ENCODE results near the gene PLCE1.

PLCE1 gene

GRCh38 chr10:93995182-93995581 is 1.5 kb downstream of the PLCE1 start:
- H3K4me3 ChIP-seq (ENCODE audit: low read length) = no peak overlapping the region
- no peaks in the 10 kb centered on the region for H3K27me3 ChIP-seq (ENCODE audit: control insufficient read depth, insufficient read depth, low read length)
- H3K9ac ChIP-seq (ENCODE audit: low read depth, low read length) = no peak overlapping the region
- H3K36me3 ChIP-seq (ENCODE audit: insufficient read depth, low read length) = no peaks in the 10 kb centered on the region
- peaks cover 52% of the 10 kb centered on the region for H3K4me1 ChIP-seq (ENCODE audit: control insufficient read depth, insufficient read depth, low read length)
- H3K4me2 ChIP-seq (ENCODE audit: low read length) = no peak overlapping the region
- no peaks in the 10 kb centered on the region for H3K9me3 ChIP-seq (replicated peaks; ENCODE audit: low read length)

GRCh38 chr10:93995598-93996271 is 2.0 kb downstream of the PLCE1 start:
- H3K36me3 ChIP-seq (ENCODE audit: insufficient read depth, low read length) = no peaks in the 10 kb centered on the region
- no peak overlapping the region for H3K4me3 ChIP-seq (ENCODE audit: low read length)
- no peak overlapping the region for H3K4me2 ChIP-seq (ENCODE audit: low read length)
- no peak overlapping the region for H3K9ac ChIP-seq (ENCODE audit: low read depth, low read length)
- no peaks in the 10 kb centered on the region for H3K27me3 ChIP-seq (ENCODE audit: control insufficient read depth, insufficient read depth, low read length)
- no peaks in the 10 kb centered on the region for H3K9me3 ChIP-seq (replicated peaks; ENCODE audit: low read length)
- peaks cover 54% of the 10 kb centered on the region for H3K4me1 ChIP-seq (ENCODE audit: control insufficient read depth, insufficient read depth, low read length)

GRCh38 chr10:93996551-93996950 is 2.8 kb downstream of the PLCE1 start:
- Histone ChIP-seq H3K4me3 (ENCODE audit: low read length) (no peak overlapping the region), H3K4me2 (ENCODE audit: low read length) (no peak overlapping the region), H3K9me3 (replicated peaks; ENCODE audit: low read length) (no peaks in the 10 kb centered on the region), H3K4me1 (ENCODE audit: control insufficient read depth, insufficient read depth, low read length) (peaks cover 49% of the 10 kb centered on the region), H3K27me3 (ENCODE audit: control insufficient read depth, insufficient read depth, low read length) (no peaks in the 10 kb centered on the region), H3K9ac (ENCODE audit: low read depth, low read length) (no peak overlapping the region), H3K36me3 (ENCODE audit: insufficient read depth, low read length) (no peaks in the 10 kb centered on the region)

- Histone ChIP-seq H3K9me3 (replicated peaks; ENCODE audit: low read length) (no peaks in the 10 kb centered on the region), H3K27me3 (ENCODE audit: control insufficient read depth, insufficient read depth, low read length) (no peaks in the 10 kb centered on the region), H3K9ac (ENCODE audit: low read depth, low read length) (no peak overlapping the region), H3K36me3 (ENCODE audit: insufficient read depth, low read length) (no peaks in the 10 kb centered on the region), H3K4me2 (ENCODE audit: low read length) (no peak overlapping the region), H3K4me3 (ENCODE audit: low read length) (no peak overlapping the region), H3K4me1 (ENCODE audit: control insufficient read depth, insufficient read depth, low read length) (peaks cover 44% of the 10 kb centered on the region)
Measured at GRCh38 chr10:93997546-93997945, 3.8 kb downstream of the PLCE1 start.

GRCh38 chr10:93999401-93999851 is 5.7 kb downstream of the PLCE1 start:
- H3K36me3 ChIP-seq (ENCODE audit: insufficient read depth, low read length) = no peaks in the 10 kb centered on the region
- peak overlapping the region; percentile 10 for H3K4me3 ChIP-seq (ENCODE audit: low read length)
- H3K27me3 ChIP-seq (ENCODE audit: control insufficient read depth, insufficient read depth, low read length) = no peaks in the 10 kb centered on the region
- peaks cover 32% of the 10 kb centered on the region for H3K4me1 ChIP-seq (ENCODE audit: control insufficient read depth, insufficient read depth, low read length)
- H3K4me2 ChIP-seq (ENCODE audit: low read length) = peak overlapping the region; percentile 70
- H3K9ac ChIP-seq (ENCODE audit: low read depth, low read length) = peak overlapping the region; percentile 53
- no peaks in the 10 kb centered on the region for H3K9me3 ChIP-seq (replicated peaks; ENCODE audit: low read length)

- no peak overlapping the region for H3K4me2 ChIP-seq (ENCODE audit: low read length)
- H3K9ac ChIP-seq (ENCODE audit: low read depth, low read length) = no peak overlapping the region
- H3K4me1 ChIP-seq (ENCODE audit: control insufficient read depth, insufficient read depth, low read length) = peaks cover 25% of the 10 kb centered on the region
- H3K9me3 ChIP-seq (replicated peaks; ENCODE audit: low read length) = no peaks in the 10 kb centered on the region
- H3K4me3 ChIP-seq (ENCODE audit: low read length) = no peak overlapping the region
- H3K36me3 ChIP-seq (ENCODE audit: insufficient read depth, low read length) = no peaks in the 10 kb centered on the region
- no peaks in the 10 kb centered on the region for H3K27me3 ChIP-seq (ENCODE audit: control insufficient read depth, insufficient read depth, low read length)
Measured at GRCh38 chr10:94000638-94001415, 7.1 kb downstream of the PLCE1 start.

- Histone ChIP-seq H3K4me3 (ENCODE audit: low read length) (no peak overlapping the region), H3K4me1 (ENCODE audit: control insufficient read depth, insufficient read depth, low read length) (peaks cover 26% of the 10 kb centered on the region), H3K27me3 (ENCODE audit: control insufficient read depth, insufficient read depth, low read length) (no peaks in the 10 kb centered on the region), H3K36me3 (ENCODE audit: insufficient read depth, low read length) (no peaks in the 10 kb centered on the region), H3K9ac (ENCODE audit: low read depth, low read length) (no peak overlapping the region), H3K9me3 (replicated peaks; ENCODE audit: low read length) (no peaks in the 10 kb centered on the region), H3K4me2 (ENCODE audit: low read length) (no peak overlapping the region)
Measured at GRCh38 chr10:94001416-94001810, 7.7 kb downstream of the PLCE1 start.

- no peaks in the 10 kb centered on the region for H3K9me3 ChIP-seq (replicated peaks; ENCODE audit: low read length)
- H3K27me3 ChIP-seq (ENCODE audit: control insufficient read depth, insufficient read depth, low read length) = no peaks in the 10 kb centered on the region
- H3K4me1 ChIP-seq (ENCODE audit: control insufficient read depth, insufficient read depth, low read length) = peaks cover 33% of the 10 kb centered on the region
- no peak overlapping the region for H3K4me2 ChIP-seq (ENCODE audit: low read length)
- no peak overlapping the region for H3K9ac ChIP-seq (ENCODE audit: low read depth, low read length)
- H3K4me3 ChIP-seq (ENCODE audit: low read length) = no peak overlapping the region
- H3K36me3 ChIP-seq (ENCODE audit: insufficient read depth, low read length) = no peaks in the 10 kb centered on the region
Measured at GRCh38 chr10:94002156-94002555, 8.4 kb downstream of the PLCE1 start.

- H3K4me3 ChIP-seq (ENCODE audit: low read length) = no peak overlapping the region
- H3K4me1 ChIP-seq (ENCODE audit: control insufficient read depth, insufficient read depth, low read length) = peaks cover 38% of the 10 kb centered on the region
- H3K9ac ChIP-seq (ENCODE audit: low read depth, low read length) = no peak overlapping the region
- no peaks in the 10 kb centered on the region for H3K9me3 ChIP-seq (replicated peaks; ENCODE audit: low read length)
- H3K36me3 ChIP-seq (ENCODE audit: insufficient read depth, low read length) = no peaks in the 10 kb centered on the region
- no peak overlapping the region for H3K4me2 ChIP-seq (ENCODE audit: low read length)
- no peaks in the 10 kb centered on the region for H3K27me3 ChIP-seq (ENCODE audit: control insufficient read depth, insufficient read depth, low read length)
Measured at GRCh38 chr10:94003488-94003887, 9.8 kb downstream of the PLCE1 start.

- no peak overlapping the region for H3K4me3 ChIP-seq (ENCODE audit: low read length)
Measured at GRCh38 chr10:94005050-94005449, 11.3 kb downstream of the PLCE1 start.

GRCh38 chr10:94006591-94007550 is 13.1 kb downstream of the PLCE1 start:
- Histone ChIP-seq H3K4me1 (ENCODE audit: control insufficient read depth, insufficient read depth, low read length) (peaks cover 18% of the 10 kb centered on the region), H3K4me3 (ENCODE audit: low read length) (peak overlapping the region; percentile 27)

More at GRCh38 chr10:94005050-94005449, 11.3 kb downstream of the PLCE1 start:
- Histone ChIP-seq H3K27me3 (ENCODE audit: control insufficient read depth, insufficient read depth, low read length) (no peaks in the 10 kb centered on the region), H3K4me2 (ENCODE audit: low read length) (no peak overlapping the region), H3K9ac (ENCODE audit: low read depth, low read length) (no peak overlapping the region), H3K4me1 (ENCODE audit: control insufficient read depth, insufficient read depth, low read length) (peaks cover 27% of the 10 kb centered on the region), H3K36me3 (ENCODE audit: insufficient read depth, low read length) (no peaks in the 10 kb centered on the region), H3K9me3 (replicated peaks; ENCODE audit: low read length) (no peaks in the 10 kb centered on the region)

More at GRCh38 chr10:94006591-94007550, 13.1 kb downstream of the PLCE1 start:
- H3K36me3 ChIP-seq (ENCODE audit: insufficient read depth, low read length) = no peaks in the 10 kb centered on the region
- H3K9me3 ChIP-seq (replicated peaks; ENCODE audit: low read length) = no peaks in the 10 kb centered on the region
- H3K4me2 ChIP-seq (ENCODE audit: low read length) = peak overlapping the region; percentile 46
- H3K9ac ChIP-seq (ENCODE audit: low read depth, low read length) = peak overlapping the region; percentile 49
- no peaks in the 10 kb centered on the region for H3K27me3 ChIP-seq (ENCODE audit: control insufficient read depth, insufficient read depth, low read length)

Data from skeletal muscle satellite cell (primary cell).